ENCODE data around the gene TXNL4B. TPM values are rescaled to one million over a fixed set of nuclear protein-coding genes. Genes with fewer than 3 reads are reported as not detected.

The TXNL4B gene
- total and polyA plus RNA-seq, 4 donors = 5.4 to 17.7 (median 12.7) TPM

DNA sequence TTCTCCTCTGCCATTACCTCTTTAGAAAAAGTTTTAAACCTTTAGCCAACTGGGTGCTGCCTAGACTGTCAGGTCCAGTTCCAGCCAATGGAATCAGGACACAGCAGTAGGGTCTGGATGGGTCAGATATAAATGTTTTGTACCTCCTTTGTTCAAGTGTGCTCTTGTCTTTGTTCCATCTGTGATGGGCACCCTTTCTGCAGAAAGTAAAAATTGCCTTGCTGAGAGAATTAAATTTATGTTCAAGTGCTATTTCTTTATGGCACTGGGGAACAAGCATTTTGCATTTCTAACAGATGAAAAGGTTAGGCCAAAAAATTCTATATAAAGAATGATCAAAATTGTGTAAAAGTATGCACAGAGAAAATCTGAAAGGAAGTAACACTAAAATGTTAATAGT, 44.3 kb downstream of the TXNL4B start:
- Histone ChIP-seq H3K4me1 (ENCODE audit: control insufficient read depth in 5 of 5, insufficient read depth in 5 of 5, low read length in 5 of 5) (peaks cover 0 to 2% (median 0%) of the 10 kb centered on the region in 5 donors), H3K27me3 (ENCODE audit: control insufficient read depth in 3 of 3, insufficient read depth in 3 of 3, low read length in 2 of 3) (peaks cover 0 to 2% (median 0%) of the 10 kb centered on the region in 3 donors), H3K36me3 (ENCODE audit: control insufficient read depth in 4 of 4, insufficient read depth in 4 of 4, low read length in 4 of 4) (no peaks in the 10 kb centered on the region), H3K4me3 (no peak overlapping the region), H3K9ac (ENCODE audit: insufficient read depth in 1 of 2, low read length in 2 of 2) (no peak overlapping the region), H3K27ac (ENCODE audit: low read depth in 1 of 2, low read length in 1 of 2) (no peak overlapping the region), H3K9me3 (ENCODE audit: control insufficient read depth in 4 of 4, insufficient read depth in 3 of 4, low read length in 3 of 4) (peaks cover 0 to 1% (median 0%) of the 10 kb centered on the region in 4 donors)
- DNase-seq (no peak), ATAC-seq (ENCODE audit: insufficient read depth, low FRiP score) (no peak)
- TF ChIP-seq, protein P1, sequence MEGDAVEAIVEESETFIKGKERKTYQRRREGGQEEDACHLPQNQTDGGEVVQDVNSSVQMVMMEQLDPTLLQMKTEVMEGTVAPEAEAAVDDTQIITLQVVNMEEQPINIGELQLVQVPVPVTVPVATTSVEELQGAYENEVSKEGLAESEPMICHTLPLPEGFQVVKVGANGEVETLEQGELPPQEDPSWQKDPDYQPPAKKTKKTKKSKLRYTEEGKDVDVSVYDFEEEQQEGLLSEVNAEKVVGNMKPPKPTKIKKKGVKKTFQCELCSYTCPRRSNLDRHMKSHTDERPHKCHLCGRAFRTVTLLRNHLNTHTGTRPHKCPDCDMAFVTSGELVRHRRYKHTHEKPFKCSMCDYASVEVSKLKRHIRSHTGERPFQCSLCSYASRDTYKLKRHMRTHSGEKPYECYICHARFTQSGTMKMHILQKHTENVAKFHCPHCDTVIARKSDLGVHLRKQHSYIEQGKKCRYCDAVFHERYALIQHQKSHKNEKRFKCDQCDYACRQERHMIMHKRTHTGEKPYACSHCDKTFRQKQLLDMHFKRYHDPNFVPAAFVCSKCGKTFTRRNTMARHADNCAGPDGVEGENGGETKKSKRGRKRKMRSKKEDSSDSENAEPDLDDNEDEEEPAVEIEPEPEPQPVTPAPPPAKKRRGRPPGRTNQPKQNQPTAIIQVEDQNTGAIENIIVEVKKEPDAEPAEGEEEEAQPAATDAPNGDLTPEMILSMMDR (IDR thresholded peaks at IDR 0.05; ENCODE audit: control extremely low read depth, extremely low read depth) = no peak

DNA sequence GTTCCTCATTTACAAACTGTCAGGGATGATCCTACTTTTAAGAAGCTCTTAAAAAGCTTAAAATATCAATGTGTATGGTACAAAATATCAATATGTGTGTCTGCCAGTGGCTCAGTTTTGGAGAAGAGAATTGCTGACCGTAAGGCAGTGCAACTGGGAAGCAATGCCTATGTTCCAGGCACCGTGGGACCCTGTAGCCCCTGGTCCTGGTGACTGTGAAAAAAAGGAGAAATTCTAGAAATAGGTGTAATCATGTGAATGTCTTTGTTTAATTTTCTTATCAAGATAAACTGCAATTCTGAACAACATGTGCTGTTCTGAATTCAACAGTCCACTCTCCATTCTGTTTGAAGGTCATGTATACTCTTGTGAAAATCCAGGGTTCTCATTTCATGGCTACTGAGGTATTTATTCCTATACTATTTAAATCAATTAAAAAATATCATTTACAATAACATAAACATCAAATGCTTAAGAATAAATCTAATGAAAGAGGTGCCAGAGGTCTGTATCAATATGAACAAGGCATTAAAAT, 48.5 kb downstream of the TXNL4B start:
- H3K27ac ChIP-seq (ENCODE audit: low read depth in 1 of 2, low read length in 1 of 2) = no peak overlapping the region
- TF ChIP-seq, protein P1 (IDR thresholded peaks at IDR 0.05; ENCODE audit: control extremely low read depth, extremely low read depth) = no peak
- no peak overlapping the region for H3K4me3 ChIP-seq
- peaks cover 0 to 4% (median 0%) of the 10 kb centered on the region in 5 donors for H3K4me1 ChIP-seq (ENCODE audit: control insufficient read depth in 5 of 5, insufficient read depth in 5 of 5, low read length in 5 of 5)
- peaks cover 0 to 1% (median 0%) of the 10 kb centered on the region in 4 donors for H3K9me3 ChIP-seq (ENCODE audit: control insufficient read depth in 4 of 4, insufficient read depth in 3 of 4, low read length in 3 of 4)
- H3K27me3 ChIP-seq (ENCODE audit: control insufficient read depth in 3 of 3, insufficient read depth in 3 of 3, low read length in 2 of 3) = no peaks in the 10 kb centered on the region
- no peak overlapping the region for H3K9ac ChIP-seq (ENCODE audit: insufficient read depth in 1 of 2, low read length in 2 of 2)
- peaks cover 0 to 7% (median 2%) of the 10 kb centered on the region in 4 donors for H3K36me3 ChIP-seq (ENCODE audit: control insufficient read depth in 4 of 4, insufficient read depth in 4 of 4, low read length in 4 of 4)
- DNase-seq = no peak
- no peak for ATAC-seq (ENCODE audit: insufficient read depth, low FRiP score)
- 63 to 89% methylated on average over 2 of the region's 2 CpGs for WGBS, 2 donors

DNA sequence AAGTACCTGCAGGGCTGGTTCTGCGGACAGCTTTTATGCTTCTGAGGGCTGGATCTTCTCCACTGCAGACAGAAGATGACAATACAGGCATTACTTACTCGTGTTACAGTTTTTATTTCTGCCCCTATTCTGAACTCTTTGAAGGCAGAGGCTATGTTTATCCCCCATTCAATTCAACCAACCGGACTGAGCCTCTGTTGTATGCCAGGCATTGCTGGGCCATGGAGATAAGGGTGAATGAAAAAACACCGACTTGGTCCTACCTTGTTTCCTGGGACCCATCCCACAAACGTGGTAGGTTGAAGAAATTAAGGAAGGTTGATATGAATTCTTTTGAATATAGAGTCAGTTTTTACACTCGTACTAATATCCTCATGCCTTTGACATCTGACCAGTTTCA, 49.1 kb downstream of the TXNL4B start:
- Histone ChIP-seq H3K4me3 (no peak overlapping the region), H3K9ac (ENCODE audit: insufficient read depth in 1 of 2, low read length in 2 of 2) (no peak overlapping the region), H3K36me3 (ENCODE audit: control insufficient read depth in 4 of 4, insufficient read depth in 4 of 4, low read length in 4 of 4) (peaks cover 0 to 7% (median 2%) of the 10 kb centered on the region in 4 donors), H3K9me3 (ENCODE audit: control insufficient read depth in 4 of 4, insufficient read depth in 3 of 4, low read length in 3 of 4) (no peaks in the 10 kb centered on the region), H3K27me3 (ENCODE audit: control insufficient read depth in 3 of 3, insufficient read depth in 3 of 3, low read length in 2 of 3) (no peaks in the 10 kb centered on the region), H3K4me1 (ENCODE audit: control insufficient read depth in 5 of 5, insufficient read depth in 5 of 5, low read length in 5 of 5) (peaks cover 0 to 4% (median 0%) of the 10 kb centered on the region in 5 donors), H3K27ac (ENCODE audit: low read depth in 1 of 2, low read length in 1 of 2) (no peak overlapping the region)
- 76 to 77% methylated on average over 6 of the region's 6 CpGs for WGBS, 2 donors
- no peak for DNase-seq
- no peak for ATAC-seq (ENCODE audit: insufficient read depth, low FRiP score)
- TF ChIP-seq, protein P1 (IDR thresholded peaks at IDR 0.05; ENCODE audit: control extremely low read depth, extremely low read depth) = no peak

DNA sequence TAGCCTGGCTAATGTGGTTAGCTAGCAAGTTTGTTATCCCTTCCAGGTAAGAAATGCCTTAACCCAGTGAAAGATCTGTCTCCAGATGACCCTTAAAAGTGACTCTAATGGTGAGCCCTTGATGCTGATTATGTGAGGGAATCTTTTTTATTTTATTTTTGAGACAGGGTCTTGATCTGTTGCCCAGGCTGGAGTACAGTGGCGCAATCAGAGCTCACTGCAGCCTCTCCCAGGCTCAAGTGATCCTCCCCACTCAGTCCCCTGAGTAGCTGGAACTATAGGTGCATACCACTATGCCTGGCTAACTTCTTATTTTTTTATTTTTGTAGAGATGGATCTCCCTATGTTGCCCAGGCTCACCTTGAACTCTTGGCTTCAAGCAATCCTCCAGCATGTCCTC, 49.9 kb downstream of the TXNL4B start:
- ATAC-seq (ENCODE audit: insufficient read depth, low FRiP score) (no peak), DNase-seq (no peak)
- Histone ChIP-seq H3K9me3 (ENCODE audit: control insufficient read depth in 4 of 4, insufficient read depth in 3 of 4, low read length in 3 of 4) (no peaks in the 10 kb centered on the region), H3K9ac (ENCODE audit: insufficient read depth in 1 of 2, low read length in 2 of 2) (no peak overlapping the region), H3K27ac (ENCODE audit: low read depth in 1 of 2, low read length in 1 of 2) (peak overlapping the region in 1 of 2 donors; percentile 24), H3K36me3 (ENCODE audit: control insufficient read depth in 4 of 4, insufficient read depth in 4 of 4, low read length in 4 of 4) (peaks cover 0 to 7% (median 2%) of the 10 kb centered on the region in 4 donors), H3K4me3 (no peak overlapping the region), H3K27me3 (ENCODE audit: control insufficient read depth in 3 of 3, insufficient read depth in 3 of 3, low read length in 2 of 3) (no peaks in the 10 kb centered on the region), H3K4me1 (ENCODE audit: control insufficient read depth in 5 of 5, insufficient read depth in 5 of 5, low read length in 5 of 5) (peaks cover 0 to 4% (median 0%) of the 10 kb centered on the region in 5 donors)
- WGBS, 2 donors = 95 to 97% methylated on average over 1 of the region's 1 CpG
- TF ChIP-seq, protein P1 (IDR thresholded peaks at IDR 0.05; ENCODE audit: control extremely low read depth, extremely low read depth) = no peak

Measured in lung (tissue), 12 donors.